ENCODE results near the gene UNC45B.
"Not testable (repeated sequence)": the region's sequence is repeated elsewhere in the genome, so short reads cannot be mapped to it uniquely, and the experiment has no call there.

The UNC45B gene

GRCh38 chr17:35227546-35227945, 79.9 kb downstream of the UNC45B start:
- DNase-seq = no peak

- DNase-seq = no peak
These were observed 82.0 kb downstream of the UNC45B start for GRCh38 chr17:35229638-35230037.

- DNase-seq = not testable (repeated sequence)
These were observed 86.7 kb downstream of the UNC45B start for GRCh38 chr17:35234315-35234714.

GRCh38 chr17:35235289-35235688, 87.7 kb downstream of the UNC45B start:
- DNase-seq = no peak

GRCh38 chr17:35235917-35236316, 88.3 kb downstream of the UNC45B start:
- no peak for DNase-seq

GRCh38 chr17:35236821-35237220, 89.2 kb downstream of the UNC45B start:
- no peak for DNase-seq

- no peak for DNase-seq
These were observed 91.2 kb downstream of the UNC45B start for GRCh38 chr17:35238821-35239220.
